T-helper 1 cell treated with Interleukin-12 subunit alpha and Interleukin-12 subunit beta and Interleukin-4 antibody, amounts not matched to agents 30 ng/mL and 1 ng/mL, for 36 hours (primary cell): ENCODE data around the gene ZNF74. TPM values are rescaled to one million over a fixed set of nuclear protein-coding genes. Genes with fewer than 3 reads are reported as not detected.
"Not testable (repeated sequence)": the region's sequence is repeated elsewhere in the genome, so short reads cannot be mapped to it uniquely, and the experiment has no call there.

ENCODE experiments used
- intact Hi-C: fragments of 100-400 bp; cut with micrococcal nuclease; formaldehyde crosslinking; loops from one replicate; pipeline ENCODE4 v1.15.1; 2024
- total RNA-seq: library from RNA; stranded (reverse); gene quantifications from 2 replicates; pipeline ENCODE4 v1.2.3, GENCODE V29; 2022

Gene ZNF74
- total RNA-seq, 1 donor from 2014 or later: 7.4 TPM

DNA sequence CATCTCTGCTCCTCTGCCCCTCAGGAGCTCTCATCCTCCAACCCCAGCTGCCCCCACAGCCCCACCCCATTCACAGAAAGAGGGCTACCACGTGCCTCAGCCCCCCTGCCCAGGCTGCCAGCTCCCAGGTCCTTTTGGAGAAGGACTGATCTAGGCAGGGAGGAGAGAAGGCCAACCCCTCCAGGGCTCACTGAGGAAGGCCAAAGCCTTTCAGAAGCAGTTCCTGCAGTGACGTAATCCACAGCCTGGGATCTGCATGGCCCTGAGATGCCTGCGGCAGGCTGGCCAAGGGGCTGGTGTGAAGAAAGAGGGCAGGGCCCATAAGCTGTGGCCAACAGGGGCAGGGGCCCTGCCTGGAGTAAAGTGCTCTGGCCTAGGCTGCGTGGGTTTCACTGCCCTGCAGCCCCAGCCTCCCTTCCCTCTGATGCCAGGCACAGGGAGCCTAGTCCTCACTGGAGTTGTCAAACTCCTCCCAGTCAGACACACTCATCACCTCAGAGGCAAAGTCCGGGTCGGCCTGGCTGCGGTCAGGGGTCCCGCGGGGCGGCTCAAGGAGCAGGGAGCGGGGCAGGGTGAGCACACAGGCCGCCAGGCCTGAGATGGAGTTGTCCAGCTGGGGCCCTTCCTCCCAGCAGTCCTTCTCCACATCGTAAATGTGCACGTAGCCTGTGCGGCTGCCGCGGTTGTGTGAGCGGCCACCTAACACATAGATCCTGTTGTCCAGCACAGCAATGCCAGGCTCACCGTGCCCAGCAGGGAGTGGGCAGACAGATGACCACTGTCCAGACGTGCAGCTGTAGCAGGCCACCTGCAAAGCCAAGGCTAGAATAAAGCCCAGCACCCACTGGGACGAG lies 47.9 kb downstream of the ZNF74 start:
- intact Hi-C loops: no loop called here

DNA sequence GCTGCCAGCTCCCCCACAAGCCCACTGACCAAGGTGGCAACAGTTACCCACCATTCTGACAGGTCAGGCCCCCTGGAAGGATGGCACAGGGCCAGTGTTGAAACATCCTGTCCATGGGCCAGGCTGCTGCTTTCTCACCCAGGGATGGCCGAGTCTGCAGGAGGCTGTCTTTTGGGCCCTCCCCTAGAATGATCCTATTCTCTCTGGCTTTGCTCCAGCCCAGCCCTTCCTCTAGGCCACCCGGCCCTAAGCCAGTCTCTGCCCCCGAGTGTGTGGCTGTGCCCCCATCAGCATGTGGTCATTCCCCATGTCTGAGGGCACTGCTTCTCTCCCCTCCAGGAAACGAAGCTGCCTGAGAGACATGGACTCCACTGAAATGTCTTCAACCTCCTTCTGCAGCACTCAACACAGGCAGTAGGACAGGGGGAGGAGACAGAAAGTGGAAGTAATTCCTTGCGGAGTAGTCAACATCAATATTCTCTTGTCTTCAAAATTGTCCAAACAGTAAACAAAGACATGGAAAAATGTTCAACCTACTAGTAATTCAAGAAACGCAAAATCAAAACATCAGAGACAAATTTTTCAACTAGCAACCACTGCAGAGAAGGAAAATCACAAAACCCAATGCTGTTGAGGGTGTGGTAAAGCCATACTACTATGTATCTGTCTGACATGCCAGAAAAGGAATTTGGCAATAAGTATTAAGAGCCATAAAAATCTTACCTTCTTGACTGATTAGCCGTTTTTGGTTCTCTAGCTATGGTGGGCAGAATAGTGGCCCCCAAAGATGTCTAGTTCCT lies 48.7 kb downstream of the ZNF74 start:
- intact Hi-C loops: no loop called here

DNA sequence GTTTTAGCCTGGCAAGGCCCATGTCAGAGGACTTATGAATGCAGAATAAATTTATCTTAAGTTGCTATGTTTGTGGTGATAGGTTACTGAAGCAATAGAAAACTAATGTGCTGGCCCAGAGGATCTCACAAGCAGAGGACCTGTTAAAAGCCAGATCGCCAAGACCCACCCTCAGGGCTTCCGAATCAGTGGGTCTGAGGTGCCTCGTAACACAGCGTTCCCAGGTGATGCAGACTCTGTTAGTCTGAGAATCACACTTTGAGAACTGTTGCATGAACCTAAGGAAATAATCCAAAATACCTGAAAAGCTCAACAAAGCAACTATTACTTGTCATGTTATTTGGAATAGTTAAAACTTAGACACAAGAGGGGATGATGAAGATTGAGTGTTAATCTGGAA lies 50.4 kb downstream of the ZNF74 start:
- intact Hi-C loops: no loop called here

DNA sequence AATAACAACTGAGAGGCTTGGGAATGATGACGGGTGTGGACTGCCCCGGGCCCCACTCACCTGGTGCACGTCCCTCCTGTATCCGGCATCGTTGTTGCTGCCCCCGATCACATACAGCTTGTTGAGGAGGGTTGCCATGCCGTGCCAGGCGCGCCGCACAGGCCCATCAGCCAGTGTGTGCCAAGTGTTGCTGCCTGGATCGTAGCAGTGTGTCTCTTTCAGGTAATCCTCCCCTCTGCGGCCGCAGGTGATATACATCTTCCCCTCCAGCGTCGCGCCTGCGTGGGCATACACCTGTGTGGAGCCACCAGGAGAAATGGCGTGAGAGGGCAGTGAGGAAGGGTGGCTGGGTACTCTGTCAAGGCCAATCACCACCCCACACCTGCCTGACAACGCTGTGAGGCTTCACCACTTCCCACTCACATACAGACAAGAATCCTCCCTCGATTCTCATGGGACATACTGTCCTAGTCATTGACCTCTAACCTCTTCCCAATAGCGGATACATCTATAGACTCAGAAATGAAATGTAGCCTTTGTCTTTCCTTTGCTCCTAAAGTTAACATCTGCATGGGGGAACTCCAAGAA lies 52.5 kb downstream of the ZNF74 start:
- intact Hi-C loops: no loop called here

DNA sequence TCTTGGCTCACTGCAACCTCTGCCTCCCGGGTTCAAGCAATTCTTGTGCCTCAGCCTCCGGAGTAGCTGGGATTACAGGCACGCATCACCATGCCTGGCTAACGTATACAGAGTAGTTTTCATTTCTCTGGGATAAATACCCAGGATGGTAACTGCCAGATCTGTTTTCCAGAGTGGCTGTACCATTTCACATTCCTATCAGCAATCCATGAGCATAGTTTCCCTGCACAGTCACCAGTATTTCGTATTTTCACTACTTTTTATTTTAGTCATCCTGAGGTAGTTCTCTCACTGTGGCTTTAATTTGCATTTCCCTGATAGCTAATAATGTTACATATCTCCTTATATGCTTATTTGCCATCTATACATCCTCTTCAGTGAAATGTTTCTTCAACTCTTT lies 54.7 kb downstream of the ZNF74 start:
- intact Hi-C loops: no loop called here

DNA sequence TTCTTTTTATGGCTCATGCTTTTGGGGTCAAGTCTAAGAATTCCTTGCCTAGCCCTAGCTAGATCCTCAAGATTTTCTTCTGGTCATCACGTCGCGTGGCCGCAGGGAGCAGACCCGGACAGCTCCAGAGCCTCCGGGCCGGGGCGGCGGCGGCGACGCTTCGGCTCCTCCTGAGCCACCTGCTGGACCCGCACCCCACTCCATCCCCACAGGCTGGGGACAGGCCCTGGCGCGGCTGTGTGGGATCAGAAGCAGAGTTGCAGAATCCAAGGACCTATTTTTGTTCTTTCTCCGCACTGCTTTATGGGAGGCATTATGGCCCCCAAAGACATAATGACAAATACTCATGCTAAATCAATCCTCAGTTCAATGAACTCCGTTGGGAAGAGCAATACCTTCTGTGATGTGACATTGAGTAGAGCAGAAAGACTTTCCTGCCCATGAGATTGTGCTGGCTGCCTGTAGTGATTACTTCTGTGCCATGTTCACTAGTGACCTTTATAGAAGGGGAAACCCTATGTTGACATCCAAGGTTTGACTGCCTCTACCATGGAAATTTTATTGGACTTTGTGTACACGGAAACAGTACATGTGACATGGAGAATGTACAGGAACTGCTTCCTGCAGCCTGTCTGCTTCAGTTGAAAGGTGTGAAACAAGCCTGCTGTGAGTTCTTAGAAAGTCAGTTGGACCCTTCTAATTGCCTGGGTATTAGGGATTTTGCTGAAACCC lies 56.0 kb downstream of the ZNF74 start:
- intact Hi-C loops: no loop called here

DNA sequence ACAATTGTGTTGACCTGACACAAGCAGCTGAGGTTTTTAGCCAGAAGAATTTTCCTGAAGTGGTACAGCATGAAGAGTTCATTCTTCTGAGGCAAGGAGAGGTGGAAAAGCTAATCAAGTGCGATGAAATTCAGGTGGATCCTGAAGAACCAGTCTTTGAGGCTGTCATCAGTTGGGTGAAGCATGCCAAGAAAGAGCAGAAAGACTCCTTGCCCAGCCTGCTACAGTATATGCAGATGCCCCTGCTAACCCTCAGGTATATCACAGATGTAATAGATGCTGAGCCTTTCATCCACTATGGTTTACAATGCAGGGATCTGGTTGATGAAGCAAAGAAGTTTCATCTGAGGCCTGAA lies 56.6 kb downstream of the ZNF74 start:
- intact Hi-C loops: no loop called here

DNA sequence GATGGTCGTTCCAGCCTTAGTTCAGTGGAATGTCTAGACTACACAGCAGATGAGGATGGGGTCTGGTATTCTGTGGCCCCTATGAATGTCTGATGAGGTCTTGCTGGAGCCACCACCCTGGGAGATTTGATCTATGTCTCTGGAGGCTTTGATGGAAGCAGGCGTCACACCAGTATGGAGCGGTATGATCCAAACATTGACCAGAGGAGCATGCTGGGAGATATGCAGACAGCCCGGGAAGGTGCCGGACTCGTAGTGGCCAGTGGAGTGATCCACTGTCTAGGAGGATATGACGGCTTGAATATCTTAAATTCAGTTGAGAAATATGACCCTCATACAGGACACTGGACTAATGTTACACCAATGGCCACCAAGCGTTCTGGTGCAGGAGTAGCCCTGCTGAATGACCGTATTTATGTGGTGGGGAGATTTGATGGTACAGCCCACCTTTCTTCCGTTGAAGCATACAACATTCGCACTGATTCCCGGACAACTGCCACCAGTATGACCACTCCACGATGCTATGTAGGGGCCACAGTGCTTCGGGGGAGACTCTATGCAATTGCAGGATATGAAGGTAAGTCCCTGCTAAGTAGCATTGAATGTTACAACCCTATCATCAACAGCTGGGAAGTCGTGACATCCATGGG lies 57.3 kb downstream of the ZNF74 start:
- intact Hi-C loops: not testable (repeated sequence)

DNA sequence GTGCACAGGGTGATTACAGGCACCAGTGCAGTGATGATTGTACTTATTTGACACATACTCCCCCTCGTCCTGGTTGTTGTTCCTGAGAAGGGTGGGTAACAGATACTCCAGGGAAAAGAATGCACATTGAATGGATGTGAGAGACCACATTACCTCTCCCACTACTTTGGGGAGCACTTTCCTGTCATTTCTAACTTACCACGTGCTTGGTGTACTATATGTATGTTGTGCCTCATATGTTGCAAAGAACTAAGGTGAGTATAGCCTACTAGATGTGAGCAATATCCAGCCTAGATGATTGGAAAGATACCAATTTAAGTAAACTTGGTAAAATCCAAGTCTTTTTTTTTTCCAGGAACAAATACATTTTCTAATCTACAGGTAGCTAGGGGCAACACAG lies 58.0 kb downstream of the ZNF74 start:
- intact Hi-C loops: no loop called here

DNA sequence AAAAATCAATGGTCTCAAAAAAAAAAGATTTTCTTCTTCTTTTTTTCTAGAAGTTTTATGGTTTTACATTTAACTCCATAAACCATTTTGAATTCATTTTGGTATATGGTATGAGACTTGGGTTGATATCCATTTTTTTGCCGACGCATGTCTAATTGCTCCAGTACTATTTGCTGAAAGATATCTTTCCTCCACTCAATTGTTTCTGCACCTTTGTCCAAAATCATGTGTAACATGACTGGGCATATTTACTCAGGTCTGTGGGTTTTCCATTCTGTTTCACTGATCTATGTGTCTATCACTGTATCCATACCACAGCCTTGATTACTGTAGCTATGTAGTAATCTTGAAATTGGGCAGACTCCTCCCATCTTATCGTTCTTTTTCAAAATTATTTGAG lies 59.3 kb downstream of the ZNF74 start:
- intact Hi-C loops: no loop called here

DNA sequence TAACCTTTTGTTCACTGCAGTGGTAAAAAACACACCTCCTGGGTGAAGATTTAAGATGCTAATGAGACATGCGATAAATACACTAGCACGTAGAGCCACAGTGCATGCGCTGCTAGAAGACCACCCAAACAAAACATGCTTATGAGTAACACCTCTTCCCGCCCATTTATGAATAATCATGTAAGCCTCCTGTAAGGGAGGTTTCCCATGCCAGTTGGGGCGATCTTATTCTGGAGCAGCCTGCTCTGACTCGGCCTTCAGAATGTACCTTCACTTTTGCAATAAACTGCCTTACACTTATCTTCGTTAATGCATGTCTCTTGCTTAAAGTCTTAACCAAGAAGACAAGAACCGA lies 61.7 kb downstream of the ZNF74 start:
- intact Hi-C loops: loop anchor here (1.0 kb wide), 6 partner anchors 9 to 298 kb away; no protein-coding TSS in a partner anchor

DNA sequence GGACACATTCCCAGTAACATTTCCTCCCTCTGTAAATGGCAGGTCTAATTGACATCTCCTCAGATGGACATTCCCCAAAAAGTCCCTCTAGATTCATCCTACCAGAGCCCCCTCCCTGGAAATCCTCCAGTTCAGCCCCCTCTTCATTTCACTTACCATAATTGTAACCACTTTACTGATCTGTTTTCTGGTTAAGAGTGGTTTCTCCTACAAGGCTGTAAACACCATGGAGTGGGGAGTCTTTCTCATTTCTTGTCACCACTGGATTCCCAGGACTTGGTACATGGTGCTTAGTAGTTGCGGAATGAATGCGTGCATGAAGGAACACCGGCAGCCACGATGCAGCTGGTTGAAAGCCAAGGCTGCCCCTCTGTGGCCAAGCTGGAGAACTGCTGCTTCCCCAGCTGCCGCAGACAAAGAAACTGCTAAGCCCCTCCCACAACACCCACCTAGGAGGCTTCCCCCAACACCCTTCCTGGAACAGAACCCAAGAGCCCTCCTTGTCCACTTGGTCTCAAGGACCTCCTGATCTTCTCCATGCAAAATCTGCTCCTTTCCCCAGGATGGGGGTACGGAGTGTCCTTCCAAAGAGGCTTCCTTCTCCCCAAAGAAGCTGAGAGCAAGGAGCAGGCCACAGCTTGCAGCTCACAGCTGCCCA lies 62.2 kb downstream of the ZNF74 start:
- intact Hi-C loops: loop anchor here (1.0 kb wide), 6 partner anchors 8 to 299 kb away; no protein-coding TSS in a partner anchor

DNA sequence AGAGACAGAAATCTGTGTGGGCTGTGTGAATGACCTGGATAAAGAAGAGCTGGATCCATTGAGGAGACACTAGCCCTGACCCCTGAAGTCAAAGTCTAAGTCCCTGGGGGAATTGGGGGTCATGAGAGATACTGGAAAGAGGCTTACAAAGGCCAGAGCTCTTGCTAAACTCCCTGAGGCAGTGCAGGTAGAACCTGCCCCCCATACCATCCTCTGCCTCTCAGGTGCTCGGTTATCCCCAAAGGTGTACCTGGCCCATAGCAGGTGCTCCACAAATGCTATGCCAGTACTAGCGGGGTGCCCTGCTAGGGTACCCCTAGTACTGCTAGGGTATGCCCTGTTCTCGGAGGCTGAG lies 62.7 kb downstream of the ZNF74 start:
- intact Hi-C loops: loop anchor here (1.0 kb wide), 6 partner anchors 8 to 299 kb away; no protein-coding TSS in a partner anchor

DNA sequence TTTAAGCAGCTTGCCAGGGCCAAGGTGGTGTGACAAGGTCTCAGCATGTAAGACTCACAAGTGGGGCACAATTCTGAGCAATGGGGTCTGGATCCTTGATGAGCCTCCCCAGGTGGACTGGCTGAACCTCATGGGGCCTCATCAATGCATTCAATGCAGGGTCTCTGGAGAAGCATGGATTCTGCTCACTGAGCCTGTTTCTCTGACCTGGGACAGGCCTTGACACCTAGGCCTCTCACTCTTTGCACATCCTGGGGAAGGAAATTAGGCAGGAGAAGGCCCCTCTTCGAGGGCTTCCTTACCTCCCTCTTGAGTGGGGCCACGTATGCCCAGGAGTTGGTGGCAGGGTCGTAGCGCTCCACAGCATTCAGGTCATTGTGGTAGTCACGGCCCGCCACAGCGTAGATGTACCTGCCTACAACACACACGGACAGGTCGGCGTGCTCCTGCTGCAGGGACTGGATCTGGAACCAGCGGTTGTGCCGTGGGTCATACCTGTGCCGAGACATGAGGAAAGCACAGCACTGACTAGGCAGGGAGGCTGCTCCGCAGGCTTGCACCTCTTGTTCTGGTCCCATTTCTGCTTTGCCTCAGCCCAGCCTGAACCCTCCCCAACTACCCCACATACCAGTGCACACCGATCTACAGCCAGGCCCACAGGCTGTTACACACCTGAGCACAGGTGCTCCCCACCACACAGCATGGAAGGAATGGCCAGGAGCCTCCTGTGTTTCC lies 63.7 kb downstream of the ZNF74 start:
- intact Hi-C loops: no loop called here

Other genes with a start within 250 kb of the ZNF74 start
- 0.41 TPM in 1 of 2 replicates, not detected in the other for gene CCDC188, start 243.1 kb upstream of the ZNF74 start, total RNA-seq
- gene RTN4R, start 125.8 kb upstream of the ZNF74 start, total RNA-seq: 1.4 and 2.0 TPM in 2 replicates
- gene DGCR6L, start 74.1 kb upstream of the ZNF74 start, total RNA-seq: 44.5 and 45.4 TPM in 2 replicates
- gene SCARF2, start 43.7 kb downstream of the ZNF74 start, total RNA-seq: 0.61 and 0.86 TPM in 2 replicates
- gene KLHL22, start 101.6 kb downstream of the ZNF74 start, total RNA-seq: 29.7 and 30.1 TPM in 2 replicates
- 151 and 165 TPM in 2 replicates for gene MED15, start 113.5 kb downstream of the ZNF74 start, total RNA-seq